Measurements from ENCODE around the gene ALK.

Gene ALK

DNA sequence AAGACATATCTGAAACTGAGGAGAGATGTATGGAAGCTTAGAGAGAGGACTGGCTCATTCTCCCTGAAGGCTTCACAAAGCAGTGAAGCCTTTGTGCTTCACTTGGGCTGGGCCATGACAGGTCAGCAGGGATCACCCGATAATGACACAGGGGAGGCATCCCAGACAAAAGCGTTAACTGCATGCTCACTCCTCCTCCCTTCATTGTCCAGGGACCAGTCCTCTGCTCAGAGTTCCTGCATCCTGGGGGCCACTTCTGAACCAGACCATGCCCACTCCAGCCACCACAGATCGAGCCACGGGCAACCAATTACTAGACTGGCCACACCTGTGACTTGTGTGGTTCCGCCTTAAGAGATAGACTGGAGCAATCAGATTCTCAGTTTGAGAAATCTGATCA, 570.1 kb downstream of the ALK start:
- DNase-seq: no peak

DNA sequence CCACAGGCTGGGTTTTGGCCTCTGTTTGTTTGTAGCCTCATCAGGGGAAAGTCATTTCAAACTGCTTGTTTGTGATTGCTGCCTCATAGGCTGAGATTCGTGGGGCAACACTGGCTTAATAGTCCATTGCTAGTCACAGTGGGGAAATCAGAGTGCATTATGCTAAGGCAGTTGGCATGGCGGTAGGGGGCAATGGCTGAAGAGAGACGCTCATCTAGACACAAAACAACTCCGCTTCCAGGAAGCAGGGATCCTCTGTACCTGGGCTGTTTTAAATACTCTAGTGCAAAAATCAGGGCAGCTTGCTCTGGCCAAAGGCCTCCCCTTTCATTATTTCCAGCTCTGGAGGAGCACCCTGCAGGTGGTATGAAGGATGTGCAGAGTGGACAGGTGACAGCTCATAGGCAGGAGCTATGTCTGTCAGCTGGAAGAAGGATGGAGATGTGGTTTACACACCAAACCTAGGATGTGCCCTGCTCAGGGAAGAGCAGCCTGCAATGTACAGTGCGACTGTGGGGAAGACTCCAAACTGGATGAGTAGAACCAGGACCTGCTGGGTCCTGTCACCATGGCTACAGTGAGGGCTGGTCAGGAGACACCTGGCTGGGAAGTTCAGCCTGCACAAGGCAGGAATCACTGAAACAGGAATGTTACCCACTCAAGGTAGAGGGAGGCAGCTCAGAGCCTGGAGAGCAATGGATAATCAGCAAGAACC, 571.9 kb downstream of the ALK start:
- no peak for DNase-seq

DNA sequence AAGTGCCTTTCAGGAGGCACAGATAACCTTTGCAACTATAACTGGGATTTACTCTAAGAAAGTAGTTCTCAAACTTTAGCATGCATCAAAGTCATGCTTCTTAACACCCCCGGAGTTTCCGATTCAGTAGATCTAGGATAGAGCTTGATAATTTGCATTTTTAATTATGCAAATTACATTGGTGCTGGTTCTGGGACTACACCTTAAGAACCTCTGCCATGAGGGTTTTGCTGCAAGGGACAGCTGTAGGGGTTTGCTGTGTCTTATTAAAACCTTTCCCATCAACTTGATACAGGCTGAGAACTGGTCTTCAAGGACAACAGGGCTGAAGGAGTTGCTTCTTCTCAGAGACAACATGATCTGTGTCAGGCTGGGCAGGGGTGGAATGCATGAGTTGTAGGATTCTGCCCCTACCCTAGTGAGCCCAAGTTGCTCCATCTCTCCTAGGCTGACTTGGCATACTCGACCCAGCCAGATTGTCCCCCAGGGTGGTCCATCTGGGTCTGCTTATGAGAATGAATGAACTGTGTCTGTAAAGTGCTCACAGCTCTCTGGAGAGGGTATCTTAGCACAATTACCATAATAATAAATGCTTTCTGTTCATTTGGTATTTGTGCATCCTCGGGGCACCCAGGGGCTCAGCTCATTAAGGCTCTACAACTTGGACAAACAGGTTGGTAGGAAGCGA, 573.5 kb downstream of the ALK start:
- no peak for DNase-seq

DNA sequence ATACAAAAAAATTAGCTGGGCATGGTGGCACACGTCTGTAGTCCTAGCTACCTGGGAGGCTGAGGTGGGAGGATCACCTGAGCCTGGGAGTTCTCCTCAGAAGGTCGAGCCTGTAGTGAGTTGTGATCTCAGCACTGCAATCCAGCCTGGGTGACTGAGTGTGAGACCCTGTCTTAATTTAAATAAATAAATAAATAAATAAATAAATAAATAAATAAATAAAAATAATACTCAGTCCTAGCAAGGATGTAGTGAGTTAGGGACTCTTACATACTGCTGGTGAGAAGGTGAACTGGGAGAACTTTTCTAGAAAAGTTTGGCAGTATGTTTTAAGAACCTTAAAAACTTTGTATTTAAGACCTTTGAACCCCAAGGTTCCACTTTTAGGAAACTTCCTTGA, 576.1 kb downstream of the ALK start:
- DNase-seq: no peak

GRCh38 chr2:29343830-29344229, 577.6 kb downstream of the ALK start:
- no peak for DNase-seq

DNA sequence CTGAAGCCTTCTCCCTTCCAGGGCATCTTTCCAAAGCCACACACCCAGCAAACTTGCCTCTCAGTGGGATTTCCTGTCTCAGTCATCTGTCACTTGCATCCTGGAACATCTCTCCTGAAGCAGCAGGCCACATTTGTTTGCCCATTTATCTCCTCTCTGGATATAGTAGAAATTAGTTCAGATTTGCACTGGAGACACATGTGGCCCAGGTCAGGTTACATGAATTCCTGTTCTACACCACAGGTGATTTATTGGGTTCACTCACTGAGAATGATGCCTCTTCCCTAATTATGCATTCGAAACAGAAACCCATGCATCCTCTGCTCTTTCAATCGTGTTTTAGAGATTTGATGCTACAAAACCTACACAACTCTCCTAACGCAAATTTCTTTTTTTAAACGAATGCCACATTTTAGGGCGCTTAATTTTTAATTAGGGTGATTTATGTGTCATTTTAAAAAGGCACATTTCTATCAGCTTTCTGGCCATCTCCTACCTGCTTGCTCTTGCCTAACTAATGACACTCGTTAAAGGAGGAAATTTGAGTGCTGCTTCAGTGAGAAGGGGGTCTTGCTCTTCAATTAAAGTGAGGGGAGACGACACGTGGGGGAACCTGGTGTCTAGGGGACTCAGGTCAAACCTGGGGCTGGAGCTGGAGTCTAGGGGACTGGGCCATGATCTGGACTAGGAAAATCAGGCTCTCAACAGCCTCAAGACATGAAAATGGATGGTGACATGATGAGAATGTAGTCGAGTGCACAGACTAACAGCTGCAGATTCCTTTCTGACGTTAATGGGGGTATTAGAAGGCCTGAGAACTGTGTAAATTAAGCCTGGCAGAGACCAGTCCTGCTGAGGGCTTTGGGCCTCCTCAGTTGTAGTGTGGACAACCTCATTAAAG, 584.8 kb downstream of the ALK start:
- no peak for DNase-seq

DNA sequence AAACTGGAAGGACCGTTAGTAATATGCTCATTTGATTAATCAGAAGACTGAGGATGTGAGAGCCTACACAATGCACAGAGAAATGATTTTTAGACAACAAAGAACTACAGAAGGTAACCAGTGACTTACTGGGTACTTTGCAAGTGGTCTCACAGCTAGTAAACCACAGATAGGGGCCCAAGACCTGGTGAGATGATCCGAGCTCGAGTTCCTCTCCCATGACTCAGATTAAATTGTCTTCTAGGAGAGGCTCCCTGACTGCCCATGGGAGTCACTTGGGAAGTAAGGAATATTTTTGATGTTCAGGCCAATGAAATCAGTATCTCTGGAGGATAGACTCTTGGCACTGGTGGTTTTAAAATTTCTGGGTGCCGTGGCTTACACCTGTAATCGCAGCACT, 586.0 kb downstream of the ALK start:
- DNase-seq: no peak

DNA sequence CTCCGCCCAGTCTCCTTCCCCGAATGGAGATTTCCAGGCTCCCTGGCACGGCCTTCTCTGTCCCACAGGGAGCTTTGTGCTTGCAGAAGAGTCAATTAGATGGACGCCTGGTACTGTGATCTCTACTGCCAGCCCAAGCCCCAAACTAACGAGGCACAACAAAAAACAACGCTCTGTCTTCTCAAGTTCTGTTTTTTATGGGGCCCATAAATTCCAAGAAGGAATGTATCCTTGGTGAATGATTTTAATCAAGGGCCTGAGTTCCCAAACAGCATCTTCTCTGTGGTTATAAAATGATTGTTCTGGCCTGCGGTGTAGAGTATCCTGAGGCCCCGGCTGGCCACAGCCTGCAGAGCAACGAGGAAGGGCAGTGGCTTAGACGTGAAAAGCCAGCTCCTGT, 586.7 kb downstream of the ALK start:
- no peak for DNase-seq

- no peak for DNase-seq
These were observed 588.8 kb downstream of the ALK start for GRCh38 chr2:29332540-29332939.

GRCh38 chr2:29329899-29330298, 591.5 kb downstream of the ALK start:
- no peak for DNase-seq

GRCh38 chr2:29326926-29327325, 594.5 kb downstream of the ALK start:
- no peak for DNase-seq

- DNase-seq: no peak
These were observed 595.8 kb downstream of the ALK start for GRCh38 chr2:29325544-29325943.

- no peak for DNase-seq
These were observed 597.4 kb downstream of the ALK start for GRCh38 chr2:29323961-29324360.

GRCh38 chr2:29323301-29323700, 598.1 kb downstream of the ALK start:
- DNase-seq: no peak

DNA sequence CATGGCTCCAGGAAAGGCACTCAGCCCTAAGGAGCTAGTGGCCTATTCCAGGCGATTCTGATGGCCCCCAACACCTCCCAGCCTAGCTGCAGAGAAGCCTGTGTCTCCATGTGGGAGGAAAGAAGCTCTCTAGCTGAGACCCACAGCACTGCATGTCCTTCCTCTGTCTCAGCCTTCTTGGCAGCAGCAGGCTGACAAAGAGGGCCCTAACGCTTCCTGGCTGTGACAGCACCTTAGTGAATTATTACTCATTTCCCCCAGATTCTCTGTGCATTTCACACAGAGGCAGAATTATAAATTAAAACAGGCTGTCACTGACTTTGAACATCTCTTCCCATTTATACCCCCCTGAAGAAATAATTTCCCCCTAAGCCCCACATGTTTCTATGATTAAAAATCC, 599.4 kb downstream of the ALK start:
- DNase-seq: no peak

DNA sequence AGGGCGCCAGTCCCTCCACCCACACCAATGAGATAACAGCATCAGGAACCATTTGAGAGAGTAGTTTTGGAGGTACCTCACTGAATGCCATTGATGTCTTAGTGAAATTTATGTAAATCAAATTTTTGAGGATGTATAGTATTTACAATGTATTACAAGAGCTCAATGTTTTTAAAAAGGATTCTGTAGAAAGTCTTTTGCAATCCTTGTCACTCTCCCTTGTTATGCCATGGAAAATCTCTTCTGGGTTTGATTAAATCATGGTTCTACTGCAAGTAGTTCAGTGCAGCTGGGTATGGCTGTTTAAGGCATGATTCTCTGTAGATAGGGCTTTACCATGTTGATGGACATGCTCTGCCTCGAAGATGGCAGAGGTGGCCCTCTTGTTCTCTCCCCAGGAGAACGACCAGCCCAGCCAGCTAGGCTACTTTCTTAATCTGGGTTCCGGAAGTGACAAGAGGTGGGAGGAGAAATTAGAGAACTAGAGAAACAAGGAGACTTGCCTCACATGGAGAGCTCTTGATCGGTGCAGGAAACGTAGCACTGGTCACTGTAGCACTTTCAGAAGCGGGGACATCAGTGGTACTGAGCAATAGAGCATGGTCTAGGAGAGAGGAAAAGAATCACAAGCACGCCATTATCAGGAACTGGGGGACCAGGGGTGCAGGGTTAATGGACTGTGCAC, 603.4 kb downstream of the ALK start:
- no peak for DNase-seq

- DNase-seq: no peak
These were observed 604.3 kb downstream of the ALK start for GRCh38 chr2:29317077-29317517.

DNA sequence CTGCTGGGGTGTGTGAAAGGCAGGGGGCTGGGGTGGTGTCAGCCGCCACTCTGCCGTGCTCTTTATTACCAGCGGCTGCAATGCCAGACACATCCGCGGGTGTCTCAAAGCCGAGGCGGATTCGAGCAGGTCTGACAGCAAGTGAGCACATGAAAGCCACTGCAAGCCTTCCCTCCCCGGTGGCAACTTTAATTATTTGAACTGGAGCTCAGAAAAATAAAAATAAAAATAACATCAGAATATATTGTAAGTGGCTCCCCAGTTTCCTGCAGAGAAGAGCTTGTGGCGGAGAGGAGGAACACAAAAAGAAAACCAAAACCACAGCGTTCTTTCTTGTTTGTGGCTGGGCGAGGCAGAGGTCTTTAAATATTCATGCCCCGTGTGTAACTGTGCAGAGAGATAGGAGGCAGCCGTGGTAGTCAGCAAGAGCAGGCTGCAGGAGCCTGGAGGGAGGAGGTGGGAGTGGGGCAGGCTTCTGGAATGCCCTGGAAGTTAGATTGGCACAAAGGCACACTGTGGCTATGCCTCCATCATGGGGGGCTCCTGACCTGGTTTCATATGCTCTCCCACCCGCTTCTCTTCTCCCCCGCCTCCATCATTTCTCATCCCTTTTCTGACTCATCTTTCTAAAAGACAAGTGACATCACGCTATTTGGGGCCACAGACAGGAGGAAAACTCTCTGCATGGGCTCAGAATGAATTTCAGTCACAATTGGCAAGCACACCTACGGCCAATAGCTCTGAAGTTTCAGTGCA, 606.4 kb downstream of the ALK start:
- peak; percentile 33 for DNase-seq

GRCh38 chr2:29311458-29311857, 609.9 kb downstream of the ALK start:
- no peak for DNase-seq

DNA sequence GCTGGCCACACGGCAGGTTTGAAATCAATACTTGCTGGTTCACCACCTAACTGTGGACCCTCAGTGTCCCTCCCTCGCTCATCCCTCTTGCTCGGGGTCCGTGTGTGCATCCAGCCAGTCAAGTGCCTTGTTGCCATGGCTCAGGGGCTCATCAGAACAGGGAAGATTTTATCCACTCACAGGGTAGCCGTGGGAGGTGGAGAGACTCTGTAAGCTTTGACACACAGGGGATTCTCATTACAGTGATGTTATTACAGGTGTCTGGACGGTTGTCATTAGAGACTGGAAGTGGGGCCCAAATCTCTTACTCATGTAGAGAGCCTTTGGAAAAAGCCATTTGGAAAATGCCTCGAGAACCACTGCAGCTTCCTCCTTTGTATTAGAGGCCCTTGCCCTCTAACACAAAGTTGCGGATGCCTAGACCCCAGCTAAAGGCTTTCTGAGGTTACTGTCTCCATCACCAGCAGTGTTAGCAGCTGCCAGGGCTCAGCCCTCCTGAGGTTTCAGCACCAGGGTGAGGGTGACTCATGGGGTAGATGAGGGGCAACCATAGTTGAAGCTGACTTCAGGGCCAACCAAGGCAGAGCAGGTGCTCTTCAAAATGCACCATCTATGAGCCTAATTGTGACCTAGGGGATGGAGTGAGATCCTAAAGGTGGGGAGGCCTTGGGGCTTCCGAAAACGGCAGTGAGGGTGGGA, 610.6 kb downstream of the ALK start:
- DNase-seq: no peak
